Measurements from ENCODE around the gene CPA1. TPM values are rescaled to one million over a fixed set of nuclear protein-coding genes. Genes with fewer than 3 reads are reported as not detected.

CPA1 gene
- total and polyA plus RNA-seq, 8 donors, result 1.7 to 17.3 (median 5.5) TPM; not detected in 5

- no peak for DNase-seq
- 59 to 69% (median 67%) methylated on average over 4 of the region's 4 CpGs for WGBS, 5 donors
- Histone ChIP-seq H3K36me3 (peaks cover 0 to 4% (median 0%) of the 10 kb centered on the region in 4 donors), H3K4me1 (peaks cover 0 to 22% (median 11%) of the 10 kb centered on the region in 4 donors), H3K9me3 (no peaks in the 10 kb centered on the region), H3K27me3 (no peaks in the 10 kb centered on the region), H3K27ac (no peak overlapping the region), H3K4me3 (no peak overlapping the region)
- TF ChIP-seq POLR2AphosphoS5 (IDR thresholded peaks at IDR 0.05) (no peak), EP300 (IDR thresholded peaks at IDR 0.05) (no peak), CTCF (IDR thresholded peaks at IDR 0.05) (no peak), POLR2A (IDR thresholded peaks at IDR 0.05) (no peak)
- intact Hi-C loops (cut with DNase I; ENCODE audit: low total_unique reads), result no loop called here
Observed at GRCh38 chr7:130425796-130426195, 45.5 kb downstream of the CPA1 start.

GRCh38 chr7:130426564-130426963 lies 46.3 kb downstream of the CPA1 start:
- TF ChIP-seq CTCF (IDR thresholded peaks at IDR 0.05) (no peak), POLR2A (IDR thresholded peaks at IDR 0.05) (no peak), POLR2AphosphoS5 (IDR thresholded peaks at IDR 0.05) (no peak)
- no peak for DNase-seq
- Histone ChIP-seq H3K9me3 (no peaks in the 10 kb centered on the region), H3K4me3 (no peak overlapping the region), H3K36me3 (peaks cover 0 to 4% (median 0%) of the 10 kb centered on the region in 4 donors), H3K27me3 (no peaks in the 10 kb centered on the region), H3K4me1 (peaks cover 0 to 21% (median 10%) of the 10 kb centered on the region in 4 donors), H3K27ac (no peak overlapping the region)
- 71 to 81% (median 77%) methylated on average over 4 of the region's 4 CpGs for WGBS, 5 donors
- intact Hi-C loops (cut with DNase I; ENCODE audit: low total_unique reads), result no loop called here

GRCh38 chr7:130429019-130429418 lies 48.7 kb downstream of the CPA1 start:
- DNase-seq, result no peak

GRCh38 chr7:130430115-130430514 lies 49.8 kb downstream of the CPA1 start:
- Histone ChIP-seq H3K27ac (no peak overlapping the region), H3K4me3 (no peak overlapping the region), H3K4me1 (peaks cover 0 to 24% (median 9%) of the 10 kb centered on the region in 4 donors), H3K9me3 (no peaks in the 10 kb centered on the region), H3K36me3 (peaks cover 0 to 4% (median 0%) of the 10 kb centered on the region in 4 donors), H3K27me3 (no peaks in the 10 kb centered on the region)
- DNase-seq, result no peak
- 46 to 70% (median 58%) methylated on average over 1 of the region's 1 CpG for WGBS, 5 donors
- intact Hi-C loops (cut with DNase I; ENCODE audit: low total_unique reads), result no loop called here
- TF ChIP-seq EP300 (IDR thresholded peaks at IDR 0.05), result no peak
- TF ChIP-seq POLR2A (IDR thresholded peaks at IDR 0.05), result no peak
- no peak for TF ChIP-seq POLR2AphosphoS5 (IDR thresholded peaks at IDR 0.05)
- no peak for TF ChIP-seq CTCF (IDR thresholded peaks at IDR 0.05)

More at GRCh38 chr7:130429019-130429418, 48.7 kb downstream of the CPA1 start:
- TF ChIP-seq POLR2AphosphoS5 (IDR thresholded peaks at IDR 0.05), result no peak
- no peak for TF ChIP-seq EP300 (IDR thresholded peaks at IDR 0.05)
- TF ChIP-seq CTCF (IDR thresholded peaks at IDR 0.05), result no peak
- TF ChIP-seq POLR2A (IDR thresholded peaks at IDR 0.05), result no peak
- peaks cover 0 to 24% (median 9%) of the 10 kb centered on the region in 4 donors for H3K4me1 ChIP-seq
- no peak overlapping the region for H3K4me3 ChIP-seq
- intact Hi-C loops (cut with DNase I; ENCODE audit: low total_unique reads), result no loop called here
- no peaks in the 10 kb centered on the region for H3K9me3 ChIP-seq
- no peak overlapping the region for H3K27ac ChIP-seq
- 88 to 94% (median 92%) methylated on average over 4 of the region's 4 CpGs for WGBS, 5 donors
- H3K27me3 ChIP-seq, result no peaks in the 10 kb centered on the region
- H3K36me3 ChIP-seq, result peaks cover 0 to 4% (median 0%) of the 10 kb centered on the region in 4 donors

All from stomach (tissue), 9 donors.